Measurements from ENCODE around the gene PSMB5. TPM values are rescaled to one million over a fixed set of nuclear protein-coding genes. Genes with fewer than 3 reads are reported as not detected.
"Not testable (repeated sequence)": the region's sequence is repeated elsewhere in the genome, so short reads cannot be mapped to it uniquely, and the experiment has no call there.

Gene PSMB5
- polyA plus RNA-seq, 1 donor from 2014 or later, result 28.0 TPM

DNA sequence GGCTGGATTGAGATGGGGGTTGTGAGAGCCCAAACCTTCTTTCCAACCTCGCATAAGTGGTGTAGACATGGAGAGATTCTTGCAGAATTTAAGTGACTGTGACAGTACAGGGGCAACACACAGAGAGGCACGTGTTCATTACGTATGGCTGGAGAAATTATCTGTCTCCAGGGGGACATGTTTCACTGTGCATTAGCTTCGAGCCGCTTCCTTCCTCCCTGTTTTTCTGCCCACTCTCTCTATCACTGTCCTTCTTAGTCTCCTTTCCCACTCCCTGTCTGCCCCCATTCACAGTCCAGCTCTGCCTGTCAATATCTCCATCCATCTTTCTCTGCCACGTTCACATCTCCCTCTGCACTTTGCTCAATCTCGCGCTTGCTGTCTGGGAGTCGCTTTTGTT is 13.3 kb downstream of the PSMB5 start:
- Mint-ChIP-seq H3K27ac (no peak overlapping the region), H3K36me3 (peaks cover 5% of the 10 kb centered on the region), H3K4me1 (peaks cover 0 to 5% (median 2%) of the 10 kb centered on the region in 3 donors), H3K27me3 (no peaks in the 10 kb centered on the region), H3K9me3 (no peaks in the 10 kb centered on the region), H3K4me3 (no peak overlapping the region)

DNA sequence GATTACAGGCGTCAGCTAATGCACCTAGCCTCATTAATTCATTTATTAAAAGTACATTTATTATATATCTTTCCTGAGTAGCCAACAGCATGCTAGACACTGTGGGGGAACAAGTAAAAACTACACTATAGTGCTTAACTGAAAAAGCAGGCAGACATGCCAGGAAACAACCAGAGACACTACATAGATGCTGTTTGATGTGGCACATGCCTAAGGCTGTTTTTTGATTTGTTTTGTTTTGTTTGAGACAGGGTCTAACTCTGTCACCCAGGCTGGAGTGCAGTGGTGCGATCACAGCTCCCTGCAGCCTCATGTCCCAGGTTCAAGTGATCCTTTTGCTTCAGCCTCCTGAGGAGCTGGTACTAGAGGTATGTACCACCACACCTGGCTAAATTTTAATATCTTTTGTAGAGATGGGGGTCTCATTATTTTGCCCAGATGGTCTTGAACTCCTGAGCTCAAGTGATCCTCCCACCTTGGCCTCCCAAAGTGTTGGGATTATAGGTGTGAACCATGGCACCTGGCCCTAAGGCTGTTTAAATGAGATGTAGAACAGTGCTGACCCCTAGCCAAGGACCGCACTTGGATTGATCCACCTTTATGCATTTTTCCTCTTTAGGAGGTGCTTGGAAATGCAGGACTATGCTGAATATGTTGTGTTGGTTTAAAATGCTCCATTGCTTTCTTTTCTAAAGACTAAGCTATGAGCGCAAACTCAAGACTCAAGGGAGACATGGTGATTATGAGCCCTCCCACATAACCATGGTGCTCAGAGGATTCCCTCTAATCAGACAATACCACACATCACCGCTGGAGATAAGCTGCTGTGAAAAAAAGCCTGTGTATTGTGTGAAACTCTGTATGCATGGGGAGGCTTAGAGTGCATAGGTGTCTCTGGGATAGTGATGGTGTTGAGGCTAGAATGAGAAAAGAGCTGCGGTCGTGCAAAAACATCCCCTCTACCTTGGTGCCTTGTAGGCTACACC is 14.3 kb downstream of the PSMB5 start:
- no peaks in the 10 kb centered on the region for H3K9me3 Mint-ChIP-seq

DNA sequence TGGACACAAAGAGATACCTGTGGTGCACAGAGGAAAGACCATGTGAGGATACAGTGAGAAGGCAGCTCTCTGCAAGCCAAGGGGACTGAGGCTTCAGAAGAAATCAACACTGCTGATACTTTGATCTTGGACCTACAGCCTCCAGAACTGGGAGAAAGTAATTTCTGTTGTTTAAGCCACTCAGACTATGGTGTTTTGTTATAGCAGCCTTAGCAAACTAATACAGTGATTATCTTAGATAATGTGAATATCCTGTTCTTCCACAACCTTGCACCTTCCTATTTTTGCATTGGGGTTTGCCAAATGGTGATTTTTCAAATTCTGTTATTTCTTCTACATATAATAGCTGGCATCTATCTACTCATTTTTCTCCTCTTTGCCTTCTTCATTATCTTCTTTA is 16.6 kb downstream of the PSMB5 start:
- Mint-ChIP-seq H3K4me1 (peaks cover 0 to 5% (median 4%) of the 10 kb centered on the region in 3 donors), H3K4me3 (no peak overlapping the region), H3K9me3 (no peaks in the 10 kb centered on the region), H3K27ac (no peak overlapping the region), H3K36me3 (peaks cover 3% of the 10 kb centered on the region), H3K27me3 (no peaks in the 10 kb centered on the region)

More for the DNA sequence above, 14.3 kb downstream of the PSMB5 start:
- H3K27ac Mint-ChIP-seq, result no peak overlapping the region
- peaks cover 3% of the 10 kb centered on the region for H3K36me3 Mint-ChIP-seq
- no peak overlapping the region for H3K4me3 Mint-ChIP-seq
- H3K4me1 Mint-ChIP-seq, result peaks cover 0 to 5% (median 4%) of the 10 kb centered on the region in 3 donors
- H3K27me3 Mint-ChIP-seq, result no peaks in the 10 kb centered on the region

DNA sequence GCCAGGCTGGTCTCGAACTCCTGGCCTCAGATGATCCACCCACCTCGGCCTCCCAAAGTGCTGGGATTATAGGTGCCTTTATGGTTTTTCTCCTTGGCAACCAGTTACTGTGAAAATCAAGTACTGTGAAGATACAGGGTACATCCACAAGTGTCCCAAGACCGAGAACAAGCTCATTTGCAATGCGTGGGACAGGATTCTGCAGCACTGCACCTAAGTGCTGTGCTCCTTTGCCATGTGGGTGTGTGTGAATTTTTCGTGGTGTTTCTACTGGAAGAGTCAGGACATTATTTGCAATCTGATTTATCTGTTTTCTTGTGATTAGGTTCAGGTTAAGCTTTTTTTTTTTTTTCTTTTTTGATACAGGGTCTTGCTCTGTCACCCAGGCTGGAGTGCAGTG is 17.6 kb downstream of the PSMB5 start:
- H3K4me1 Mint-ChIP-seq, result peaks cover 0 to 5% (median 2%) of the 10 kb centered on the region in 3 donors
- peaks cover 3% of the 10 kb centered on the region for H3K36me3 Mint-ChIP-seq
- no peaks in the 10 kb centered on the region for H3K27me3 Mint-ChIP-seq
- H3K27ac Mint-ChIP-seq, result no peak overlapping the region
- H3K9me3 Mint-ChIP-seq, result no peaks in the 10 kb centered on the region
- H3K4me3 Mint-ChIP-seq, result no peak overlapping the region

DNA sequence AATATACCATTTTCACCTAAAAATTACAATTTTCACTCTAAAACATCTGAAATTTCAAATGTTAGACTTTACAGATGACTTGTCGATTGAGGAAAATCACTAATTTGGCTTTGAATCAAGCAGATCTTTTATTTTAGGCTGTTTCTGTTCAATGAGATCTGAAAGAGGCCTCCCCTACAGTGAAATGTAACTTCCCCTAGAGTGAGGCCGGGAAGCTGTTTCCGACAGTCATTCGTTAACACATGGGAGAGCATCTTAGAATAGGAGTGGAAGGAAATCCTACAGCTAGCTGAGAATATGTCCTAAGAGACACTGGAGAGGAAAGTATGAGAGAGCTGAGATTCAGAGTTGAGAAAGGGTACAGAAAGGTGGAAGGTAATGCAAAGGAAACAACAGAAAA is 19.1 kb downstream of the PSMB5 start:
- no peak overlapping the region for H3K27ac Mint-ChIP-seq
- no peaks in the 10 kb centered on the region for H3K9me3 Mint-ChIP-seq
- H3K27me3 Mint-ChIP-seq, result no peaks in the 10 kb centered on the region
- peaks cover 2% of the 10 kb centered on the region for H3K36me3 Mint-ChIP-seq
- no peak overlapping the region for H3K4me3 Mint-ChIP-seq
- H3K4me1 Mint-ChIP-seq, result peaks cover 0 to 4% (median 2%) of the 10 kb centered on the region in 3 donors

DNA sequence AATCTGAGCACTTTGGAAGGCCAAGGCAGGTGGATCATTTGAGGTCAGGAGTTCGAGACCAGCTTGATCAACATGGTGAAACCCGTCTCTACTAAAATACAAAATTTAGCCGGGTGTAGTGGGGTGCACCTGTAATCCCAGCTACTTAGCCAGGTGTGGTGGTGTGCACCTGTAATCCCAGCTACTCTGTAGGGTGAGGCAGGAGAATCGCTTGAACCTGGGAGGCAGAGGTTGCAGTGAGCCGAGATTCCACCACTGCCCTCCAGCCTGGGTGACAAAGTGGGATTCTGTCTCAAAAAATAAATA is 21.0 kb downstream of the PSMB5 start:
- H3K4me3 Mint-ChIP-seq, result peak overlapping the region in 1 of 4 donors; percentile 41
- not testable (repeated sequence) for H3K27me3 Mint-ChIP-seq, H3K36me3 Mint-ChIP-seq, H3K9me3 Mint-ChIP-seq, H3K27ac Mint-ChIP-seq
- H3K4me1 Mint-ChIP-seq, result peaks cover 6 to 12% (median 10%) of the 10 kb centered on the region in 3 donors

DNA sequence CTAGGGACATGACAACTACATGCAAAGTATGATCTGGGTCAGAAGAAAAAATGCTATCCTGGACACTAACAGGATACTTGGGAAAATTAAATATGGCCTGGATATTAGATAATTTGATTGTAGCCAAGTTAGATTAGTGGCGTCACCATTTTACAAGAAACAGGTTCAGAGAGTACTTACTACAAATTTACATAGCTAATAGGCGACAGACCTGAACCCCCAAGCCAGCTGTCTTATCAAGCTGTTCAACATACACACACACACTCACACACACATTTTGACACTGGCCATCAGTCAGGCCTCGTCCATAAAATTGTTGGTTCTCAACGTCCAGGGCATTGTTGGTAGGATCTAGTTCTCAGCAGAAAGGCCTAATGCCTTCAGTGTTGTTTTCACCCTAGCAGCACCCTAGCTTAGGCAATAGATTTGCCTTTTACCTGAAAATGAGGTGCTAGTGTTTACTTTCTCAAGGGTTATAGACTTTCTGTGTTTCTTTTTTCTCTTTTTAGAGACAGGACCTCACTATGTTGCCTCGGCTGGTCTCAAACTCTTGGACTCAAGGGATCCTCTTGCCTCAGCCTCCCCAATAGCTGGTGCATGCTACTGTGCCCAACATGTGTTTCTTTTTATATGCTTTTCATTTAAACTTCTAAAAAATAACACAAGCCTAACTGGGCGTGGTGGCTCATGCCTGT is 21.5 kb downstream of the PSMB5 start:
- H3K27me3 Mint-ChIP-seq, result no peaks in the 10 kb centered on the region
- H3K4me3 Mint-ChIP-seq, result peak overlapping the region in 1 of 4 donors; percentile 41
- no peaks in the 10 kb centered on the region for H3K9me3 Mint-ChIP-seq
- peaks cover 11 to 16% (median 11%) of the 10 kb centered on the region in 3 donors for H3K4me1 Mint-ChIP-seq
- peak overlapping the region in 1 of 3 donors; percentile 58 for H3K27ac Mint-ChIP-seq
- H3K36me3 Mint-ChIP-seq, result peaks cover 2% of the 10 kb centered on the region

DNA sequence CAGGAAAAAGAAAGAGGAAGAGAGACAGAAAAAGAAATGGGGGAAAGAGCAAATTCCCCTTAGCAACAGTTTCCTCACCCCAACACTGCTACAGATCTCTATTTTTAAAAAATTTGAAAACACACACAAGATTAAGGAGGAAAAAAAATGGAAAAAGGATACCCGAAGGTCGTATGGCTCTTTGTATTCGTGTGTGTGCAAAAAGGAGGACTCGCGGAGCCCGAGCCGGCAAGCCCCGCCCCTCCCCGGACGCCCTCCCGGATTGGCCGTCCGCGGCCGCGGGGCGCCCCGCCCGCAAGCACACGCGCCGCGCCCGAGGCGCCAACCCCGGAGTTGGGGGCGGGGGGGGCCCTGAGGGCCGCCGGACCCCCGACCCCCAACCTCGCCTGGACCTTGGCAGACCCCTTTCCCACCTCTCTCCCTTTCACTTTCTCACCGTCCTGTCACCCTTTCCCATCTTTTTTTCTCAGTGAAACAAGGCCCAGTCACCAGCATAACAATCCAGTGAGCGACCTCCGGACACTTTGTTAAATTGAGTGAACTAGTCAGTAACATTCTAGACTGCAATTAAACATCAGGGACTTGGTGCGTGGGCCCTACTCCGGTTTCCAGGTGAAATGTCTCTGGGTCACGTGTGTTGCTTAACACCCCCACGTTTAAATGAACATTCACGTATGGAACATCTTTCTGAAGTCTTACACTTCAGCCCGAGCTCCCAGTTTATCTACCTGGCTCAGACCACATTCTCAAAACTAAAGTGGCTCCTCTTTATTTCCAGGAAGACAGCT is 24.6 kb downstream of the PSMB5 start, which contains the start of gene C14orf93:
Gene C14orf93, minus strand, starts transcription at position 205 of the 788 bp plus-strand sequence. CDS start 11,120 bp downstream, outside the sequence.
- H3K4me1 Mint-ChIP-seq, result peaks cover 17 to 26% (median 22%) of the 10 kb centered on the region in 3 donors
- no peaks in the 10 kb centered on the region for H3K27me3 Mint-ChIP-seq
- H3K36me3 Mint-ChIP-seq, result peaks cover 2% of the 10 kb centered on the region
- peak within 1 kb of the TSS; percentile 62 to 98 (median 95) for H3K27ac Mint-ChIP-seq
- no peaks in the 10 kb centered on the region for H3K9me3 Mint-ChIP-seq
- H3K4me3 Mint-ChIP-seq, result peak within 1 kb of the TSS; percentile 81 to 99 (median 94)

DNA sequence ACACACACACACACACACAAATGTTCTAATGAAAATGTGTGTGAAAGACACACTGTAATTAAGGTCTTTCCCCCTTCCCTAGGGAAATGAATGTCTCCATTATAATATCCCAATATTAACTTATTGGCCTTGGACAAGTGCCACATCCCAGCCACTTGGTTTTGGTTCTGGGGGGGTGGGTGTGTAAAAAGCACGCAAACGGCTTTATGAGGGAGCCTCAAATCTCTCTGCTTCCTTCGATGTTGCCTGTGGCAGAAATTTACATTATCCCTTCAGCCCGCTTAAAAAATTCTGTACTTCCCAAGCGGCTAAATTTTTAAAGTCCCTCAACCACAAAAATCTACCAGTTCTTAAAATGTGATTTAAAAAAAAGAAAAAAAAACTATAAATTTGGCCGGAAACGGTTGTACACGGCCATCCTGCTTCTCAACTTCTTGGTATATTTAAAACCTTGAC is 25.2 kb downstream of the PSMB5 start:
- Mint-ChIP-seq H3K4me3 (peak overlapping the region; percentile 81 to 97 (median 93)), H3K27ac (peak overlapping the region; percentile 62 to 98 (median 91)), H3K9me3 (no peaks in the 10 kb centered on the region), H3K36me3 (peaks cover 2% of the 10 kb centered on the region), H3K4me1 (peaks cover 17 to 26% (median 22%) of the 10 kb centered on the region in 3 donors), H3K27me3 (no peaks in the 10 kb centered on the region)

DNA sequence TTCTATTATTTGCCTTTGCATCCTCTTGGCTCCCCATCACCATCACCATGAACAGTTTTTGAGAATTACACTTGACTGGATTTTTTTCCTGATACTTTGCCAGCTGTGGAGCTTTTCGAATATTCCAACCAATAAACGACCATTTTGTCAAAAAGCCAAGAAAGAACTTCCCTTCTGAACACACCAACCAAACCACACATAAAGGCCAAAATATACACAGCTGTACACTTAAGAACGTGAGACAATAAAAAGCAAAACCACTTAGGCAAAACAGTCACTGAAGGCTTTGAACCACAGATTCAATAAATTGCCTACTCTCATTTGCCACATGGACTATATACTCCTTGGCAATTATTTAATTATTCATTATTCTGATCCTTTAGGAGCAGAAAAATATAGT is 25.9 kb downstream of the PSMB5 start:
- peak overlapping the region in 2 of 3 donors; percentile 62 to 84 for H3K27ac Mint-ChIP-seq
- H3K9me3 Mint-ChIP-seq, result no peaks in the 10 kb centered on the region
- peak overlapping the region; percentile 26 to 96 (median 78) for H3K4me3 Mint-ChIP-seq
- no peaks in the 10 kb centered on the region for H3K27me3 Mint-ChIP-seq
- peaks cover 2% of the 10 kb centered on the region for H3K36me3 Mint-ChIP-seq
- peaks cover 17 to 26% (median 22%) of the 10 kb centered on the region in 3 donors for H3K4me1 Mint-ChIP-seq

DNA sequence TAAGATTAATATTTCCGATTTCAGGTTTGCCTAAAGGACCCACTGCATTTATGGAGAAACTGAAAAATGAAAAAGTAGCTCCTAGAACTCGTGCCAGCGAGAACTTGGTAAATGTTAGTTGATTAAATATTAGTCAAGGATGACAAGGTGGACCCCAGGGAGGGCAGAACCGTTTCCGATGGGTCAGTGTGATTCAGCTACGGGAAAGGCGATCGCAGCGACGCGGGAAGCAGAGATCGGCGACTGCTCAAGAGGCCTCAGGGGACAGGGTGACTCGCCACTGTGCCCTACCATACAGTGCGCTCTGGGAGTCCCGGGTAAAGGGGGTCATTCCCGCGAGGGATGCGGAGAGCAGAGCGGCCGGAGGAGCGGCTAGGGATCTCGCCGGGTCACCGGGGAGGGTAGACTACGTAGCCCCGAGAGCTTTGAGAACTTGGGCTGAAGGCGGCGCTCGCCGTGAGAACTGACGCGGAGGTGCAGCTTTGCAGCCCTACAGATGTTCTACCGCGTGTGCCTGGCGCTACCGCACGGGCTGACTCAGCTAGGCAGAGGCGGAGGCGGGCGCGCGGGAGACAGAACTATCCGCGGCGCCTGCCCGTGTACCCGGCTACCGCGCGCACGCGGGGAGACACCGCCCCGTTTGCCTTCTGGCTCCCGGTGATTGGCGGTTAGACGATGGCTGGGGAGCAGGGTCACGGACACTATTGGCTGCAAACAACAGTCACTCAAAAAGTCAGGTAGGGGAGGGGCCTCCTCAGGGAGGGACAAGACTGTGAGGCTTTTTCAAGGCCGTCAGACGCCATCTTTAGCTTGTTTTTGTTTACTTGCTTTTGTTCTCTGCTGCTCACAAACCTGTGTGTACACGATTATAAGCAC is 27.9 kb downstream of the PSMB5 start:
- Mint-ChIP-seq H3K9me3 (no peaks in the 10 kb centered on the region), H3K4me3 (peak overlapping the region; percentile 96 to 99 (median 97)), H3K27ac (peak overlapping the region; percentile 75 to 98 (median 98)), H3K36me3 (peaks cover 2% of the 10 kb centered on the region), H3K27me3 (no peaks in the 10 kb centered on the region), H3K4me1 (peaks cover 17 to 26% (median 26%) of the 10 kb centered on the region in 3 donors)

DNA sequence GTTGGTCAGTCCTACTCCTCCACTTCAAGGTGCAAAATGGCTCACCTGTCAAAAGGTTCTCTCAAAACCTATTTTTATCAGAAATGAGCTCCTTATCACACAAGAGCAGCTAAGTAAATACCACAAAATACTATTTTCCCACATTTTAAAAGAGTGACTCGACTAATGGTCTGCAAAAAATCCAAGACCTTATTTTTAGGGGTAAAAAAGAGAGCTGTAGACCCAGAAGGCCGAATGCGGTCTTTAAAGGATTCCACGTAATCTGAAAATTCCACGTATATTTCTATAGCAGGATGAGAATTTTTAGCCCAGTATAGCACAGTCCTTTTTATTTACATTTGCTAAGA is 28.5 kb downstream of the PSMB5 start:
- H3K4me1 Mint-ChIP-seq, result peaks cover 15 to 26% (median 25%) of the 10 kb centered on the region in 3 donors
- no peaks in the 10 kb centered on the region for H3K27me3 Mint-ChIP-seq
- H3K27ac Mint-ChIP-seq, result peak overlapping the region; percentile 75 to 98 (median 98)
- H3K9me3 Mint-ChIP-seq, result no peaks in the 10 kb centered on the region
- no peaks in the 10 kb centered on the region for H3K36me3 Mint-ChIP-seq
- H3K4me3 Mint-ChIP-seq, result peak overlapping the region; percentile 96 to 99 (median 97)

DNA sequence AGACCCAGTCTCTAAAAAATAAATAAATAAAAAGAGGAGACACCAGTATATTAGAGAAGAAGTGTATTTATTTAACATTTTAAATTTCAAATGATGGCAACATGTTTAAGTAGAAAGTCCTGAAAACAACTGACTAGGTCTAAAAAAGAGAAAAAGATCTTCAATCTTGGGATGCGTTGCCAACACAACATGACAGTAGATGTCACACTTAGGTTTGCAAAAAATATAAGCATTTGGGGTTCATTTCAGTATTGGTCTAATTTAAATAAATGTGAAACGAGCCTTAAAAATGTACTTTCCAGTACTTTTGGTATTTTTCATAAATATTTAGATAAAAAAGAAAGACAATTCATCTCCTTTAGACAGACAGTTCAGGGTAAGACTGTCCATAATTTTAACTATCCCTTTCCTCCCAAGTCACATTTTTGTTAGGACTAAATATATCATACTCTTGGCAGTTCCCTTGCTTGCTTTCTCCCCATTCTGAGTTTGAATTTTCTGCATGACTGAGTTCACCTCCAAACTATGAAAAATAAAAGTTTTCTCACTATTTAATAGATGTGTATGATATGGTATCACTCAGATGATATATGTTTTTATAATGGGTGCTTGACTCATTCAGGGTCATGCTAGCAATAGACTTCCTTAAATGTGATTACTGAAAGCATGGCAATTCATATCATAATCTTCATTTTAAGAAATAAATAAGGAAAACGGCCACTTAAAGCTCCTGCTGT is 29.1 kb downstream of the PSMB5 start:
- Mint-ChIP-seq H3K4me1 (peaks cover 15 to 26% (median 24%) of the 10 kb centered on the region in 3 donors), H3K4me3 (peak overlapping the region; percentile 96 to 99 (median 97)), H3K36me3 (no peaks in the 10 kb centered on the region), H3K27ac (peak overlapping the region in 1 of 3 donors; percentile 75), H3K9me3 (no peaks in the 10 kb centered on the region), H3K27me3 (no peaks in the 10 kb centered on the region)

Measured in IgD-negative memory B cell (primary cell).